HG02884 (cell line): ENCODE results near the gene PPP1R12B.
"Not testable (repeated sequence)": the region's sequence is repeated elsewhere in the genome, so short reads cannot be mapped to it uniquely, and the experiment has no call there.

Source experiments
- ATAC-seq: cut with Tn5 transposase; IDR thresholded peaks from one replicate; pipeline ENCODE4 v1.9.1; 2021; ENCODE audit warnings: mild to moderate bottlenecking, moderate library complexity; ENCODE audit not compliant: unreplicated experiment

PPP1R12B gene

DNA sequence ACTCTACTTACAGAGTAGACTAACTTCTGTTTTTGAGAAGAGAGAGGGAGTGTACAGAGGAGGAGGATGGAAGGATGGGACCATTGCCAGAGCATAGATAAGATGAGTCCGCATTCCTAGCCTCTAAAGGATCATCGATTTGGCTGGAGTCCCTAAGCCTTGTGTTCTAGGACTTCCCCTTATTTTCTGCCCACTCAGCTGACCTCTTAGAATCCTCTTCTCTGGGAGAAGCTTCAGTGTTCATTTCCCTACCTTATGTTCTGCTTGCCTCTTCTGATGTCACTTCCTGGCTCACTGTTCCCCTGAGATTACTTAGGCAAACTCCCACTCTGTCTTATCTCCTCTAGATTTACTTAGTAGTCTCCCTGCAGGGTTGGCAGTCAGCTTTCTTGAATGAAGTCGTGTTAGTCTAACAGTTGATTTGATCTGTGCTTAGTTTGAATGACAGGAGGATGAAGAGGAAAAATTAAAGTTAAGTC is 205.1 kb downstream of the PPP1R12B start:
- no peak for ATAC-seq

DNA sequence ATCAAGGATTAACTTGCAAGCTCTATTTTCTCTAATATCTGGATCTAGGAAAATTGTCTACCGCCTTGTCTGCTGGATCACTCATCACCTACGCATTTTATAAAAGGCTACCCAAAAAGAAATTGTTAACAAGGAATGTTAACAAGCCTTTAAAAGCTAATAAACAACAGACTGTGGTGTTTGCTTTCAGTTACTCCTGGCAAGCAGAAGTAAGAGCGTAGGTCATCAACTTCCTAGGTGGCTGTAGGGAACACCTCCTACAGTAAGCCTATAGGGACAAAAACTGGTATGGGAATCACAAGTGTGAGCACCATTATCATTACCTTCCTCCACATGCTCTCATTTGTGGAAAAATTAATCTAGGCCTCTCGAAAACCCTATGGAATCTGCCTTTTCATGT is 206.1 kb downstream of the PPP1R12B start:
- ATAC-seq: not testable (repeated sequence)

DNA sequence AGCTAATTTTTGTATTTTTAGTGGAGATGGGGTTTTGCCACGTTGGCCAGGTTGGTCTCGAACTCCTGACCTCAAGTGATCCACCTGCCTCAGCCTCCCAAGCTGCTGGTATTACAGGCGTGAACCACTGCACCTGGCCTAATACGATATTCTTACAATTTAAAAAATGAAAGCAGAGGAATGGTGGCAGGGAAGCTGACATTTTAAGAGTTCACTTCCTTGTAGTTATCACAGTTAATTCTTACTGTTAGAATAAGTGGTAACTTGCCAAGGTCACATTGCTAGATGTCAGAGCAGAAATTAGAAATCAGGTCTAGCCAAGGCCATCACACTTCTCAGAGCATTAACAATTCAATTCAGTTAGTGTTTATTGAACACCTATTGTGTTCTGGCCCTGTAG is 207.5 kb downstream of the PPP1R12B start:
- not testable (repeated sequence) for ATAC-seq

DNA sequence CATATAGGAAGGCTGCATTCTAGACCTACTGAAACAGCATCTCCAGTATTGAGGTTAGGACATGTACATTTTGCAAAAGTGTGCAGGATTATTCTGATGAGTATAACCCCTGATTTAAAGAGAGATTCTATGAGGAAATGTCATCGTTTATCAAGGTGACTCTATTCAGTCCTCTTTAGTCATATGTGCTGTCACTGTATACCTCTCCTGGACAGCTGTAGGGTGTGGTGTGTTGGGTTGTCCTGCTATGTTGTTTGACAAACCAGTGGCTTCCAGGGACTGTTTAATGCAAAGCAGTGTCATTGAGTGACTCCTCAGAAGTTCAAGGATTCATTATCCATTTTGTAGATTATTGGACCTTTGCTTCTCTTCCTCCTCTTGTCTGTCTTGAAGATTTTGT is 209.2 kb downstream of the PPP1R12B start:
- not testable (repeated sequence) for ATAC-seq

DNA sequence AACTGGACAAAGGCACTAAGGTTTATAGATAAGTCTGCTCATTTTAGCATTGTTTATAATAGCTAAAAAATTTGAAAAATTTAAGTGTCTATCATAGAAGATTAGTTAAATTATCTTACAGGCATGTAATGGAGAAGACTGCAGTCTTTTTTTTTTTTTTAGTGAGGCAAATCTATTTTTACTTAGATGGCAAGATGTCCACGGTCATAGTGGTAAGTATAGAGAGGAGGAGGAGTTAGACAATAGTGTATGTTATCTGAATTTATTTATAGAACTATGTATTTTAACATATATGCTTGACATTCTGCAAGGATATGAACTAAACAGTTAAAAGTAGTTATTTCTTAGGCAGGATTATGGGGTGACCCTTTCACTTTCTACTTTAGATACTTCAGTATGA is 212.7 kb downstream of the PPP1R12B start:
- no peak for ATAC-seq

DNA sequence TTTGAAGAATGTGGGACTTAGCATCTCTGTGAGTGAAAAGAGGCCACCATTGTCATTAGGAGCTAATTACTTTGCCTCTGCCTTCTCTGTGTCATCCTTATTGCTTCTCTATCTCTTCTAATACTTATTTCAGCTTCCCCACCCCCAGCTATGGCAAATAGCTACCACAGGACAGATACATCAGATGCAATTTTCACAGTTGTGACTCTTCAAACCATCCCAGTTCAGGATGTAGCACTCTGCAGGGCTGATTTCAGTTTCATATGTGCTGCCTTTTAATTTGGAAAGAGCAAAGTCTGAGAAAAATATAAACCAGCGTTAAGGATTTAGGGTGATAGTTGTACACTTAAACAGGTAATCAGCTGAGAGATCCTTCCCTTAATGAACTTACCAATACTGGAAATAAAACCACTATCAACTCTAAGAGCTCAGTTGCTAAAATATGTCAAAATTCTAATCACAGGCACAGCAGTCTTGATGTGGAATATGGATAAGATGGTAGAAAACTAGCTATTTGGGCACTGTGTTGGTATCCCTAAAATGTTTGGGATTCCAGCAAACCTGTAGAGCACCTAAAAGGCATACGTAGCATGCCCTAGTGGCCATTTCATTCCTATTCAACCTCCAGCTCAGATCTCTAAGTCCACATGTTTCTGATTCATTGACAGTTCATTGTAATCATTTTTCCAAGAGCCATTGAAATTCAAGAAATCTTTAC is 213.4 kb downstream of the PPP1R12B start:
- ATAC-seq: no peak

DNA sequence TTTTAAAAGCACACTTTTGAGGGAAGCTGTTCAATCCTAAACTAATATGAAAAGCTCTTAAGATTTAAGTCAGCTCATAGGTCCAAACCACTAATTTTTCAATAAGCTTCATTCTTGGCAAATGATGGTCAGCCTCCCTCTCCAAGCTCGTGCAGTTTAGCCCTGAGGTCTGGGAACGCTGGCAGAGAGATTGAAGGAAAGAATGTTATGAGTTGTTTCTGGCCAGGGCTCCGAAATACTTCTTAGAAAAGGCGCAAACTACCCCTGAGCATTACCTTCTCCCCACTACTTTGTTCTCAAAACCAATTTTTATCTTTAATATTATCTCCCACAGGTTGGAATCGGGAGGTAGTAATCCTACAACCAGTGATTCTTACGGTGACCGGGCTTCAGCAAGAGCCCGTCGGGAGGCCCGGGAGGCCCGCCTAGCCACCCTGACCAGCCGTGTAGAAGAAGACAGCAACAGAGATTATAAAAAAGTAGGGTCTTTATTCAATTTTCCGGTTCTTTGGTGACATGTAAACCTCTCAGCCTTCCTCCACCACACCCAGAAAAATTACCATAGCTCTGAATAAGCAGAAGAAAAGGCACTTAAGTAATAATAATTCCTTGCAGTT is 214.1 kb downstream of the PPP1R12B start:
- ATAC-seq: no peak

DNA sequence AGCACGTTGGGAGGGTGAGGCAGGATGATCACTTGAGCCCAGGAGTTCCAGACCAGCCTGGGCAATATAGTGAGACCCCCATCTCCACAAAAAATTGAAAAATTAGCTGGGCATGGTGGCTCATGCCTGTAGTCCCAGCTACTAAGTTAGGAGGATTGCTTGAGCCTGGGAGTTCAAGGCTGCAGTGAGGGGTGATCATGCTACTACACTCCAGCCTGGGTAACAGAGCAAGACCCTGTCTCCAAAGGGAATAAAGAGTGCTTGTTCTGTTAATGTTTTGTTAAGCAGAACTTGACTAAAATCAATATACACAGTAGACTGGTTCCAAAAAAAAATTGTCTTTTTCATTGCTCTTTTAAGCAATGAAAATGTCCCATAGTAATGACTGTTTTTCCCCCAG is 215.3 kb downstream of the PPP1R12B start:
- no peak for ATAC-seq

DNA sequence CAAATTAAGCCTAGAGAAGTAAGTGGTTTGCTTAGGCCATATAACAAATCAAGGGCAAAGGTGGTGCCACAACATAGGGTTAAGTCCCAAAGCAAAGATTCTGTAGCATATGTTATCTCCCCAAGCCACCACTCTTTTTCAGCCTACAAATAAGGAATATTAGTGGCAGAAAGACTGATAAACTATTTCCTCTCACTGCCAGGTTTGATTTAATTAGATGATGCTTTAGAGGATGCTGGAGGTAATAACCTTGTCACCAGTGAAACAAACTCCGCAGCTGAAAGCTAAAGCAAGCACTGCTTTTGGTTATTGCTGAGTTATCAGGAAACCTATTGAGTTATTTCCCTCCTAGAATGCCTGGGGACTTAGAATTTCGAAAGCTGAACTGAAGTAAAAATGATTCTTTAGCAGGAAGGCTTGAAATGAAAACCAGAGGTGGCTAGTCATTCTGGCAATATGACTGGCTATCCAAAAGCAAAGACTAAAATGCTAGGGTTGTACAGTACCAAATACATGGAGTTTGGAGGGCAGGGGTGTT is 216.5 kb downstream of the PPP1R12B start:
- ATAC-seq: no peak

DNA sequence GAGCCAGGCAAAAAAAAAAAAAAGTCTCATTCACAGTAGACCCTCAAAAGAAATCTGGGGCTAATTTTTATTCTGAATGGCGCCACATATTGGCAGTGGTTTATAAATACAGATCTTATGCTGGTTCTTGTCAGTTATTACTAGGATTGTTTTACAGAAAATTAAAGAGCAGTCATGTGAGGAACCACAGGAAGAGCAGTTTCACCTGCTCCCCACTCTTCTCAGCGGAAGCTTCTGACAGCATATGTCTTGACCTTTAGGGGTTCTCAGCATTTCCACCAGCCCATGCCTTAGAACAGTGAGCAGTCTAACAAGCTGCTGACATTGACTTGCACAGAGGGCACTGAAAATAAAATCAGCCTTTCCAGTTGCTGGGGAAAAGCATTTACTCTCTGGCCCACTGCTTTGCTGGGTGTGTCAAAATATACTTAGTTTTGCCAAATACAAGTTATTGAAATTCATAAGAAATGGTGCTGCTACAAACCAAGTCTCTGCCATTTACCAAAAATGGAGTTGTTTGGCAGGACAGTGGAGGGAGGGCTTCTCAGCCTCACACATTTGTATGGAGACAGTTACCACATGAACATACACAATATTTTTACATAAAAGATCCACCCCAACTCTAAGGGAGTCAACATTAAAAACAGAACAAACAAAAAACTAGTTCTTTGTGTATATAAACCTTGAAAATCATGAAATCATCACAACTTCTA is 217.5 kb downstream of the PPP1R12B start:
- ATAC-seq: peak; percentile 52

DNA sequence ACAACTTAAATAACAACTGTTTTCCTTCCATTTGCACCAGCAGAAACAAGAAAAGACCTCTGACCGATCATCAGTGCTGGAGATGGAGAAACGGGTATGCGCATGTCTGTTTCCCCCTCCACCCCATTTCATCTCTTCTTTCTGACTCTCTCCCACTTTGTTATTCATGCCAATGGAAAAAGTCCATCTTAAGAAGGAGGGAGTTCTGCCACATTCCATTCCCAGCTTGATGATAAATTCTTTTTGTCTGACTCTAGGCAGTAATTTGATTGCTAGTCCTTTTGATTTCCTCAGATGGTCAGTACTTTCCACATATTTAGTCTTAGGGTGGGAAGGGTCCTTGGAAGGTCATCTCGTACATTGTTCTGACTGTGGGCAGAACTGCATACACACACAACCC is 219.2 kb downstream of the PPP1R12B start:
- ATAC-seq: no peak

DNA sequence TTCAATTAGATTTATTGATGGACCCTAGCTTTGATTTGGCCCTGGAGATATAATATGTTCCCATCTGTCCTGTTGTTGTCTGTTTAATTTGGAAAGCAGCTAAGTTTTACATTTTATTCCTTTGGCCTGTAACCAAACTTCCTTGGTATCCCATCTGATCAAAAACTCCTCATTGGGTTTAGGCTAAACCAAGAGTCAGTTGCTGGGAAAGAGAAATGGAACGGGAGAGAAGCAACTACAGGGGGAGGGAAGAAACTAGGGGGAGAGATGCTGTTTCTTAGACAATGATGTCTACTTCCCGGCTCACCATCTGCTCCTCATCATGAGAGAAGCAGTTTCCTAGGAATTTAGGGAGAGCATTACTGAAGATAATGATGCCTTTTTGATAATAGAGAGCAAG is 219.9 kb downstream of the PPP1R12B start:
- no peak for ATAC-seq

DNA sequence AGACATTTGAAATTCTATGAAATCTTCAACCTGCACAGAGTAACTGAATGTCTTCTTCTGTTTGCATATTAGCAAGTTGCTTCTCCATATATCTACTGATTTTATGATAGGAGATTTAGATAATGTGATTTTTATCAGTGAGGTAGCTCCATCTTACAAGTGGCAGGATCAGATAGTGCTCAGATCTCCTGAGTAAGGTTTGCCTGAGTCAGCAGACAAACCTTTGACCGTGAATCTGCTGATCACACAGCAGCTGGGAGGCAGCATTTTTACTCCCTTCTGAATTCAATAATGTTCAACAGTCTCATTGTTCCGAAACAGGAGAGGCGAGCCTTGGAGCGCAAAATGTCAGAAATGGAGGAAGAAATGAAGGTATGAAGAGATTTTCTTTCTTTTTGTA is 220.3 kb downstream of the PPP1R12B start:
- no peak for ATAC-seq

DNA sequence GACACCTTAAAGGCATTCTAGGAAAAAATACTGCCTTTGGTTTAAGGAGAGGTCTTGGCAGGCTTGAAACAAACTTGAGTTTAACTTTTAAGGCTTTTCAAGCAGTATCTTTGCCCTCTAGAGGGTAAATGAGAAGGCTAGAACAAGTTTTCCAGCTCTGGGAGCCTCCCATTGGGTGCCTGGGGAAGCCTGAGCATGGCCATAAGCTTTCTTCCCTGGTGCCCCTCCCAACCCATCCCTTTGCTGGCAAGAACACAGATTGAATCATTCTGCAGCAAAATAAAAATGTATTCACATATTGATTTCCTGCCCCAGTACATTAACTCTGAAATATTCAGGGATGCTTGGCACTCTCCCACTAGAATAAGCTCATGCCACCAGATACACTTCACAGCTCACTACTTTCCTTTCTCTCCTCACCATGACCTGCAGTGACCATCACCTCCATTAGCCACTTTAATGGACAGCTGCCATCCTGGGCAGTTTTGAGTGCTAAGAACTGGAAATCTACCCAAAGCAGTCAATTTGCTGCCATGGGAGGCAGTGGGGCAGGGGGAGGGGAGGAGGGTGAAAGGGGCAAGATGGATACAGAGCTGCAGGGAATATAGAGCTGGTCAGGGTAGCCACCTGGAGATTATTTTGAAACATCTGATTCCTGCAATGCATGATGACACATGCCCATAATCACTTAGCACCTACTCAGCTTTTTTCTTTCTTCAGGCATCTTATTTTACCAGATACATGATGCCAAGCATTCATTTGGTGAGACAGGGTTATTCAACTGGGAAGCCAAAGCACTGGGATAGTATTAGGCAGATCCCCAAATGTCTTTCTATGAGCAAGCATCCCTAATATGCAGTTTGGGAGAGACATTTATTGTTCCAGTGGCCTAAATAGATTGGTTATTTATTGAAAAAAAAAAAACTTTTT is 221.2 kb downstream of the PPP1R12B start:
- no peak for ATAC-seq

DNA sequence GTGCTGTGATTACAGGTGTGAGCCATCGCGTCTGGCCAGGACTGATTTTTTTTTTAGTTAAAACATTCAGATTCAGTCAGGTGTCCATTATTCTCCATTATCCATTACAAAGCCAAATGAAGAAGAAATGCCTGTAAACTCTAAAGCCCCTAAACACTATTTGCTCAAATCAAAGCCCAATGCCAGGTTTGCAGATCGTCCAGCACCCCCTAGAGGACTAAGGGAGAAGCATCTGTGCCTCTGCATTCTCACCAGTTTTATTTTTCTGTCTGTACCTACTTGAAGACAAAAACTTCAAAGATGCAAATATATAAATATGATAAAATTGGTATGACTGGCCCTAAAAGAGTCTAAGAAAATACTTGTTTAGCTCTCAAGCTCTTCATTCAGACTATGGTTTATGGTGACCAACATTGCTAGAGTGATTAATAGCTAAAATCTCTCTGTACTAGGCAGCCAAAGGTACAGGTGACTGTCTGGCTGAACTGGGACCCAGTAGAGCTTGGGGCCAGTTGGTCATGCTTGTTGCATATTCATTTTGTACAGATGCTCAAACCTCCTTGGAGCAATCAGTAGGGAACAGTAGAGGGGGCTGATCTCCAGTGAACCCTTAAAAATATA is 223.3 kb downstream of the PPP1R12B start:
- no peak for ATAC-seq

DNA sequence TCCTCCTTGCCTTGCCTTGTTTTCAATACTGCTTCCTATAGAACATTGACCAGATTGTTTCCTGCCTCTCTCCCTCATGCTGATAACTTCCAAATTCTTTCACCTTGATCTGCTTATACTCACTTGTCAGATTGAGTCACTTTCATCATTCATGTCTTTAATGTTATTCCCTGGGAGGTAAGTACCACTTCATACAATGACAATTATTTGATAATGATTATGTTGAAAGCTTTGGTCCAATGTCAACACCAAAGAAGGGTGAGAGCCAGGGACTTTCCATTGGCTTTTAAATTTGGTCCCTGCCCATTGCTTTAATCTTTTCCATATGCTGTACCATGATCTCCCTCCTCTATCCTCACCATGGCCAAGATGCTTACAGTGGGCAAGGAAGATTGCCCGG is 224.4 kb downstream of the PPP1R12B start:
- ATAC-seq: no peak

DNA sequence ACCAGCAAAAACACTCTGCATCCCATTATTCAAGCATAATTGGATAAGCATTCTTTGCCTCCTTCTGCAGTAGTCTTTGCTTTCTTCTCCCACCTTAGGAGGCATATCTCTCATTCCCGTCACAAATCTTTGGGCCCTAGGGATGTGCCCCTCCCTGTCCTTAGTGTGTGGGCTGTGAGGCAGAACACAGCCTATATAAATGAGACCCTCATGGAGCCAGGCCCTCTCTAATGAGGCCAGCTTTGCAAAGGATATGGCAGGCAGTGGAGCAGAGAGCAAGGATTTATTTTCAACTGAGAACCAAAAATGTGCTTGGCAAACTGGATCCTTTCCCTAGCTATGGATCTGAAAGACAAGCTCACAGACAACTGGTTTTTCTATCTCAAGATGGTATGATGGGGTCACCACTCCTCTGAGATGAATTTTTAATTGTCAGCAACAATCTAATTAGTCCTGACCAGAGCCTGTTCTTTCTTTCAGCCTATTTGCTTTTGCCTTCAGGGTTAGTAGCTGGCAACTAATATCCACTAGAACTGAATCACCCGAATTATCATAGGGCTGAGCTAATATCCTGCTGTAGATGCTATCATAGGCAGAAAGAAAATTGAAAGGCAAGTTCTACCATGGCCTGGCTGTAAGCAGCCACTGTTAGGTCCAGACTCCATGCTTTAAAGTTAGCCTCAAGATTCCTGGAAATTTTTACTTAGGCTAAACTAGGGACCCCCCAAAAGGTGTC is 227.6 kb downstream of the PPP1R12B start:
- ATAC-seq: no peak

DNA sequence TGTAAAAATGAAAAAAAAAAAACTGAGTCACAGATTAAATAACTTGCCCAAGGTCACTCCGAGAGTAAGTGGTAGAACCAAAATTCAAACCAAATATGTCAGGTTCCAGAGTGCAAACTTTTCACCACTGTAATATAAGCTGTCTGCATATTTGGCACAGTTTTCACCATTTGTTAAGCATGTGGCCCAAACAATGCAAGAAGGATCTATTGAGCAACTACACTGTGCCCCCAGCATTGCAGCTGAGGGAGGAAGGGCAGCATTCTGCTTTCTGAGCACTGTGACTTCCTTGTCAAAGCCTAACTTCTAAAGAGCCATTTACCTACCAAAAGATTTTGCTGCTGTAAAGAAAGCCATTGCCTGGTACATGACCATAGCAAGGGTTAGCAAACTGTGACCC is 228.3 kb downstream of the PPP1R12B start:
- no peak for ATAC-seq

DNA sequence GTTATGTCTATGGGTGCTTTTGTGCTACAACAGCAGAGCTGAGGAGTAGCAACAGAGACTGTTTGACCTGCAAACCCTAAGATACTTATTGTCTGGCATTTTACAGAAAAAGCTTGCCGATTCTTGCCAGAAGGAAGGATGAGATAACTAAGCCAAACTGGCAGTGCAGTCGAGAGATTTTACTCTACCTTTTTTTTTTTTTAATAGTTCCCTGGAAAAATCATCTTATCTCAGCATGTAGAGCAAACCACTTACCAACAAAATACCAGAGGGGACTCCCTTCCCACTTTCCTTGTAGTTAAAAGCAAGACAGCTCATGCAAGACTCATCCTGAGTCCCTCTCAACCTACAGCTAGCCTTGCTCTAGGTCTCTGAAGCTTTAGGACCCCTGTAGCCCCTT is 228.9 kb downstream of the PPP1R12B start:
- ATAC-seq: no peak
